GM18519 (cell line): ENCODE results near the gene APOBR.
A peak's percentile ranks its signal among the peaks of the same experiment; 100 is the strongest.
"Not testable (repeated sequence)": the region's sequence is repeated elsewhere in the genome, so short reads cannot be mapped to it uniquely, and the experiment has no call there.

ENCODE experiments used
- ATAC-seq: cut with Tn5 transposase; IDR thresholded peaks from one replicate; pipeline ENCODE4 v1.9.1; 2021; ENCODE audit warnings: mild to moderate bottlenecking, moderate library complexity; ENCODE audit not compliant: unreplicated experiment, low FRiP score

The APOBR gene

GRCh38 chr16:28494121-28494851 lies at the start of gene APOBR:
Gene APOBR, plus strand, starts transcription at chr16:28494643. Its CDS starts 39 bp downstream, at chr16:28494682.
- no peak for ATAC-seq

GRCh38 chr16:28446388-28446787 lies 48.1 kb upstream of the APOBR start:
- not testable (repeated sequence) for ATAC-seq

- not testable (repeated sequence) for ATAC-seq
Observed at GRCh38 chr16:28447081-28447480, 47.4 kb upstream of the APOBR start.

- ATAC-seq, result no peak
Observed at GRCh38 chr16:28473714-28474265, 20.7 kb upstream of the APOBR start.

GRCh38 chr16:28475221-28475620 lies 19.2 kb upstream of the APOBR start:
- ATAC-seq, result no peak

- ATAC-seq, result no peak
Observed at GRCh38 chr16:28477311-28477920, 17.0 kb upstream of the APOBR start.

GRCh38 chr16:28478506-28479180 lies 15.8 kb upstream of the APOBR start:
- ATAC-seq, result no peak

- no peak for ATAC-seq
Observed at GRCh38 chr16:28482026-28482425, 12.4 kb upstream of the APOBR start.

GRCh38 chr16:28483361-28483760 lies 11.1 kb upstream of the APOBR start:
- not testable (repeated sequence) for ATAC-seq

GRCh38 chr16:28486266-28486665 lies 8.2 kb upstream of the APOBR start:
- no peak for ATAC-seq

GRCh38 chr16:28491230-28491969 lies 3.0 kb upstream of the APOBR start:
- ATAC-seq, result peak; percentile 5

GRCh38 chr16:28491970-28492474 lies 2.4 kb upstream of the APOBR start, which contains the start of gene CLN3:
Gene CLN3, minus strand, starts transcription at chr16:28492074. Its CDS starts 315 bp downstream, at chr16:28491759.
- ATAC-seq, result peak; percentile 55

- ATAC-seq, result no peak
Observed at GRCh38 chr16:28492511-28492910, 1.9 kb upstream of the APOBR start.

- ATAC-seq, result no peak
Observed at GRCh38 chr16:28495098-28495793, 803 bp downstream of the APOBR start.

- no peak for ATAC-seq
Observed at GRCh38 chr16:28495795-28496749, 1.6 kb downstream of the APOBR start.

- no peak for ATAC-seq
Observed at GRCh38 chr16:28496844-28497243, 2.4 kb downstream of the APOBR start.

- ATAC-seq, result no peak
Observed at GRCh38 chr16:28497386-28497785, 2.9 kb downstream of the APOBR start.

GRCh38 chr16:28497861-28498599 lies 3.6 kb downstream of the APOBR start:
- ATAC-seq, result no peak
